ENCODE results near the gene ATF6.

The ATF6 gene

DNA sequence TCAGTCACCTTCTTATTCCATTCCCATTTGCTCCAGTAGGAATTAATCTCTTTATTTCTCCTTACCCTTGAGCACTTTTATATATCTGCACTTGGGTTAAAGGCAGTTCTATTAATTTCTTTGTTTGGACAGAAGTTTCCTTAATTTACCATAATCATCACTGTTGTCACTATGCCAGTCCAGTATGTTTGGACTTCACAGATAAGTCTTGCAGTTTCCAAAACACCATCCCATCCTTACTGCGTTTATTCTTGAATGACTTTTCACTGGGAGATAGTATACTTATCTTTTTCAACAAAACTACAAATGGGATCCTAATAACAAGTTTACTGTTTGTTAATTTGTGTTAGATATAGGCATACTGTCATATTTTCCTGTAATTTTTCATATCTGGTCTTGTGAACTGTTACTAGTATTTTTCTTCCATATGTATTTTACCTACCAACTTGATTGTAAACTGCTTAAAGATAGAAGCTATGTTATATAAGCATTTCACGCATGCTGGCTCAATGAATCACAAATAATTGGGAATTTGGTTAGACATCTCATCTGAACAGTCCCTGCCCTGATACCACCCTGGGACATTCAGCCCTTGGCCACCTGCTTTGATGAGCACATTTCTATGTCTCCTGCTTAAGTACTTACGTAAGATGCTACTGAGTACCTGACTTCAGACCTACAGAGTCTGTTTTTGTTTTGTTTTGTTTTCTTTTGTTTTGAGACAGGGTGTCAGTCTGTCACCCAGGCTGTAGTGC lies 179.4 kb downstream of the ATF6 start:
- DNase-seq = no peak

DNA sequence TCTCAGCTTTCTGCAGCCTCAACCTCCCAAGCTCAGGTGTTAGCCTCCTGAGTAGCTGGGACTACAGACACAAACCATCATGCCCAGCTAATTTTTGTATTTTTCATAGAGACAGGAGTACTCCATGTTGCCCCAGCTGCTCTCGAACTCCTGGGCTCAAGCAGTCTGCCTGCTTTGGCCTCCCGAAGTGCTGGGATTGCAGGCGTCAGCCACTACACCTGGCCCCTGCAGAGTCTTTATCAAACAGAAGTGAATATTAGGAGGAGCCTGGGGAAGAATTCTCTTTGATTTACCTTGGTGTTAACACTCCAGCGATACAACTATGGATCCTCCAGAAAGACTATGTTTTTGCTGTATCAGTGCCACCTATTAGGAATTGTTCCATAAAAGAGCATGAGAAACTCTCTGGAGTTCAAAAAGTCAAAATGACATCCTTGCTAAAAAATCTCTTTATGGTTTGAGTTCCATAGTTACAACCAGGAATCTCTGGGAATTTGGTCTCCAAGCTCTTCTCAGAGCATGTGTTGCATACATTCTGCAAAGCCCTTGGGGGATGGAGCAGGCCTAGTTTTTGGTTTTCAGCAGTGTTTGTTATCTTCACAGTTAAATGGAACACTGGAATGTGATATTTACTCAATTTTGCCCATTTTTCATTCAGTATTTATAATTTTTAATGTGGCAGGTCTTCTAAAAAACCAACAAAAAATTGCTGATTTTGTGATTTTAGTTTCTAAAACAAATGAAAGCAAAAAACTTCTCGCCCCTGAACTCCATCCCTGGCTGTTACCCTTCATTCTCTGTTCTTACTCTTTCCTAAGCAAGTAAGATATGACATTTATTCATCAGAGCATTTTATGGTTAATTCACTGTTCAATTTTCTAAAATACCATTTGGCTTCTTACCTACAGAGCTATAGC lies 180.2 kb downstream of the ATF6 start:
- no peak for DNase-seq

DNA sequence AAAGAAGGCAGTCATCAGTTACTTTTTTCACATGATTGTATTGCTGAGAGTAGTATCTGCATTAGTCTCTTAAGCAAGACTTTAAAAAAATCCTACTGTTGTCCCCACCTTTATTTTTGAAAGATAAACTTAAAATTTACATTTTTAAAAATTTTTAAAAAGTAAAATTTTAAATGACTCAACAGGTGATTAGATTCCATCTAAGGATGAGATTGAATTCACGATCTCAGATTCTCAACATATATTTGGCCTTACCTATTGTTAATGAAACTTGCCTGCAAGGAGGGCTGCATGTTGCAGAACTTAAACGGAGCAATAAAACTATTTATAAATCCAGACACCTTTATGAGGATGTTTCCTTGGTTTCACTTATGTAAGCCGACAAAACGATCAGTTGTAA lies 182.3 kb downstream of the ATF6 start:
- DNase-seq = no peak

DNA sequence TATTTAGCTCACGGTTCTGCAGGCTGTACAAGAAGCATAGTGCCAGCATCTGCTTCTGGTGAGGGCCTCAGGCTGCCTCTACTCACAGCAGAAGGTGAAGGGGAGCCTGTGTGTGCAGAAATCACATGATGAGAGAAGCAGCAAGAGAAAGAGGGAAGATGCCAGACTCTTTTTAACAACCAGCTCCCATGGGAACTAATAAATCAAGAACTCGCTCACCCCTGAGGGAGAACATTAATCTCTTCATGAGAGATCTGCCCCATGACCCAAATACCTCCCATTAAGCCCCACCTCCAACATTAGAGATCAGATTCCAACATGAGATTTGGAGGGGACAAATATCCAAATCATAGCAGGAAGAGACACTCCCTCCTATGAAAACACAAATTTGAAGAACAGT lies 183.4 kb downstream of the ATF6 start:
- no peak for DNase-seq

DNA sequence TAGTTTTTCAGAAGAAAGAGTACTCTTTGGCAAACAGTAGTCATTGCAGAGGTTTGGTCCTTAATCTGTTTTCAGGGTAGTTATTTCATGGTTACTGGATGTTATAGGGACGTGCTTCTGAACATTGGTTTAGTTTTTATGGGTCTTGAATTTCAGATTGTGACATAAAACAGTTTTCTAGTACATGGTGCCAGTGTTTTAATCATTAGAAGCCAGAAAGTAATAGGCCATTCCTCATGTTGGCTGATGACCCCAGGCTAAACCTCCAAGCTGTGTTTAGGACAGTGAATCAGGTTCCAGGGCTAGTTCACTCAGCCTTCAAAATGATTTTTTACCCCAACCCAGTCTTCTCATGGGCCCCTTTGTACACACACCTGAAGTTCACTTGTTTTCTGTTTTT lies 184.3 kb downstream of the ATF6 start:
- DNase-seq = no peak

DNA sequence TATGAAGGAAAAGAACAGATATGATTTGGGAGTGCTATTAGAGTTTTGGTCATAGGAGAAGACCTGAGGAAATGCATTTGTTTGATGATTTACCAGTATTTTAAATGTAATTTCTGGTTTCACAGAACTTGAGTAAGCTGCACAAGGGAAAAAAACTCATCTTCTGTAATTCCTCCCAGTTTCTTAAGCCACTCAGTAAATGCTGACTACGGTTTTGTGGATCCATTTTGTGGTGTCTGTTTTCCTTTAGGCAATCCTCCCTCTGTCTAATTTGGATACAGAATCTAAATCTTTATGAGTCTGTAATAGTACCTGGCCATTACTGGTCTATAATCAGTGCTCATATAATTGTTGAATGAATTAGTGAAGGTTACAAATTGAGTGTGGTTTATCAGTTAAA lies 185.5 kb downstream of the ATF6 start:
- DNase-seq = no peak

DNA sequence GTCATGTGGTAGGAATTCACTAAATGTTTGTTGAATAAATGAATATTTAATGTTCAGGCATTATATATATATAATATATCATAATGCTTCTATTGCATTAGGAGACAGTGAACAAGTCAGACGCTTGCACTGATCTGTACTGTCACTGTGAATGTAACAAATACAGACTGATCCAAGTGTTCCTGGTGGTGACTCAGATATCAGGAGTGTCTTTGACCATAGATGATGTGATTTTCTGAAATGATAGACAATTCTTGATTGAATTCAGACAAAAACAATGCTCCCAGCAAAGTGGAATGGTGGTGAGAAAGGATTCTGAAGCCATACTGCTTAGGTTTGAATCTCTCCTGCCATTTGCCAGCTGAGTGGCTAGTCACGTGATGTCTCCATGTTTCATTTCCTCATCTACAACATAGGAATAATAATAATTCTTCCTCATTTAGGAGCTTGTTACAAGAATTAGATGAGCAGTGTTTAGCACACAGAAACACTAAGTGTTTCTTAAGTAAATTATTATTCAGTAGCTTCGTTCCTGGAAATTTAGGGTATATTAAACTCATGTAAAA lies 186.6 kb downstream of the ATF6 start:
- no peak for DNase-seq

DNA sequence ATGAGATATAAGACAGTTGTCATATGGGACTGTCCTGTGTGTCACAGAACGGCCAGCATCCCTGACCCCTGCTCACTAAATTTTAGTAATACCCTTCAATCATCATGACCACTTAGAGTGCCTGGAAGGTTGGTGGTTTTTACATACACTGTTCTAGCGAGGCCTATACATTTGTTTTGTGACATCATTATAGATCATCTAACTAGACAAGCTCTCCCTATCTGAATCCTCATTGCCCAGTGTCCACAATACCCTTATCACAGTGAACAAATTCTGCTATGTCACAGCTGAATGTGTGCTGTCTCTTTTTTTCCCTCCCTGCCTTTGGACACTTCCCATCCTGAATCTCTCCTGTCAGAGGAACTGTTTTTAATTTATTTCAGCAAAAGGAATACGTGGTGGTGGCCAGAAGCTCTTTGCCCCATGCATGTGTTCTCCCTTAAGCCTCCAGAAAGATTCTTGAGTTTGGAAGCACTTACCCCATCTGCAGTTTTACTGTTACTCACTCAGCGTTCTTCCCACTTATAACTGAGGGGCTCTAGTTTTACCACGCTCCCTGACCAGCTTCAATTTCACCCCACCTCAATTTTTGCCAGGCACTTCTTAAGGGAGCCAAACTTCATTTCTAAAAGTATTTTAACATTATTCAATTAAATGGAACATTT lies 187.3 kb downstream of the ATF6 start:
- no peak for DNase-seq

DNA sequence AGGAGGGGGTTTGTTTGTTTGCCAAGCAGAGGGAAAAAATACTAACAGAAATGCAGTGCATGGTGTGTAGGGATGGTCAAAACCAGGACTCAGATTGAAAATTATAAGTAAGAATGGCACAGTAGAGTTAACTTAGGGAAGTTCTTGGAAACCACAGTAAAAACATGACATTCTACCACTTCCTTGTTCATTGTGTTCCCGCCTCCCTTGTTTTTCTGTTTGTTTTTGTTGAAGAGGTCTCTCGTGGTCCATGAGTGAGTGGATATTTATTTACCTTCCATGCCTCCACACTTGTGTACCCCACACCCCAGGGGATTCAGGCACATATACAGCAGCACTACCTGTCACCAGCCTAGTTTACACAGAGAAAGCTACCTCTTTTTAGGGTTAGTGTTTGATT lies 187.9 kb downstream of the ATF6 start:
- no peak for DNase-seq

DNA sequence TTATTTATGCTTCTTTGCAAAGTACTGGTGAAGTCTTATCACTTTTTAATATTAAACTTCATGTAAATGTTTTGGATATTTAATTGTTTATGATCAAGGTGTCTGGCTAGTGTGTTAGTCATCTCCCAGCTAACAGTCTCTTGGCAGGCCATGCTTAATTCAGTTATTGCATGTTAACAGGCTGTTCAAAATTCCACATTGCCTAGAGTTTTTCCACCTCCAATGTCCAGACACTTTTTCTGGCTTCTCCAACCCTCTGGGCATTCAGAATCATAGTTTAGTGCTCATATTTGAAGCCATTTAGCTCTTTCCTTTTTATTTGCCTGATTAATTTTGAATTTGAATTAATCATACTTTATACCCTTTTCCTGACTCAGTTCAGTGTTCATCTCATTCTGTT lies 188.3 kb downstream of the ATF6 start:
- DNase-seq = no peak

DNA sequence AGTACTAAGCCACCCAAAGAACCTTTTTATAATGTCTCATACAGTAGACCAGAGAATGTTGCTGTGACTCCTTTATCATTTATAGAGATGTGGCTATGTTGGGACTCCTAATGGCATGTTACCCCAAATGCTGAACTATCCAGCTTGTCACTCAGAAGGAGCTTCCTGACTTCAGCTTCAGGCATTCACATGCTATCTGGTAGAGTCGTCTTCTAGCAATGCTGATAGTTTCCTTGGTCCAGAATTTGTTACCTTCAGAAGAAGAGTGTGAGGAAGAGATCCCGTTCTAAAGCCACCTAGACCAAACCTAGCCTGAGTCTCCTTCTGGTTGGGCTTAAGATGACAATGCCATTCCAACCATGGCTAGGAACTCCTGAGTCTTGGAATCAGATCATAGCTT lies 189.5 kb downstream of the ATF6 start:
- DNase-seq = no peak

DNA sequence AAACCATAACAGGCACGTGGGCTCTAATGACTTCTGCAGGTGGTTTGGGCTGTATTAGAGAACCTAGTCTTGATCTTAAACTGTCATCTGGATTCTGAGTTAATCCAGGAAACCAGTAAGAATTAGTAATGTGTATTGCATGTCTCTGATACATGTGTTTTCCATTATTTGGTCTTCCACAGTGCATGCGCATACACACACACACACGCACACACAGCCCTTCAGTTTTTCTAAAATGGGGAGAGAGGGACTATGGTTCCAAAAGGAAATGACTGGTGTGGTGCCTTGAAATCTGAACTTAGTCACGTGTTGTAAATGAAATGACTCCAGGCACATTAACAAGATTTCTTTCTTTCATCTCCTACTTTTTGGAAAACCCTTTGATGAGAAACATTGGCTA lies 190.0 kb downstream of the ATF6 start:
- DNase-seq = no peak

DNA sequence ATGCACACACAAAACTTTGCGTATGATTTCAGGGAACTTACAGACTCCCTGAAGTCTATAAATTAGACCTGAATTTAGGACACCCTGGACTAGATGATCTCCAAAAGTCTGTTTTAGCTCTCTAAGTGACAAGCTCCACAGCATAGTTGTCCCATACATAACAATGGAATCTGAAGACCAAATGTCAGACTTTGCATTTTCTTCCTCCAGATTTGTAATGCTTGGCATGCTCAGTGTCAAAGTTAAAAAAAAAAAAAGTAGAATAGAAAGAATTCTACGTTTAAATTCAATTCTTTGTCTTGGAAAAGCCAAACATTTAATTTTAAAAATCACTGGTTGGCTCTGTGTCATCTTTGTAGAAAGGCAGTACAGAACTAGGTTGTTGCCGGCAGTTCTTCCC lies 190.8 kb downstream of the ATF6 start:
- no peak for DNase-seq

DNA sequence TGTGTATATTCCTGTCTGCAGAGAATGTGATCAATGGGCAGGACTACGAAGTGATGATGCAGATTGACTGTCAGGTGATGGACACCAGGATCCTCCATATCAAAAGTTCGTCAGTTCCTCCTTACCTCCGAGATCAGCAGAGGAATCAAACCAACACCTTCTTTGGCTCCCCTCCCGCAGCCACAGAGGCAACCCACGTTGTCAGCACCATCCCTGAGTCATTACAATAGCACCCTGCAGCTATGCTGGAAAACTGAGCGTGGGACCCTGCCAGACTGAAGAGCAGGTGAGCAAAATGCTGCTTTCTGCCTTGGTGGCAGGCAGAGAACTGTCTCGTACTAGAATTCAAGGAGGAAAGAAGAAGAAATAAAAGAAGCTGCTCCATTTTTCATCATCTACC lies 192.3 kb downstream of the ATF6 start:
- DNase-seq = no peak

DNA sequence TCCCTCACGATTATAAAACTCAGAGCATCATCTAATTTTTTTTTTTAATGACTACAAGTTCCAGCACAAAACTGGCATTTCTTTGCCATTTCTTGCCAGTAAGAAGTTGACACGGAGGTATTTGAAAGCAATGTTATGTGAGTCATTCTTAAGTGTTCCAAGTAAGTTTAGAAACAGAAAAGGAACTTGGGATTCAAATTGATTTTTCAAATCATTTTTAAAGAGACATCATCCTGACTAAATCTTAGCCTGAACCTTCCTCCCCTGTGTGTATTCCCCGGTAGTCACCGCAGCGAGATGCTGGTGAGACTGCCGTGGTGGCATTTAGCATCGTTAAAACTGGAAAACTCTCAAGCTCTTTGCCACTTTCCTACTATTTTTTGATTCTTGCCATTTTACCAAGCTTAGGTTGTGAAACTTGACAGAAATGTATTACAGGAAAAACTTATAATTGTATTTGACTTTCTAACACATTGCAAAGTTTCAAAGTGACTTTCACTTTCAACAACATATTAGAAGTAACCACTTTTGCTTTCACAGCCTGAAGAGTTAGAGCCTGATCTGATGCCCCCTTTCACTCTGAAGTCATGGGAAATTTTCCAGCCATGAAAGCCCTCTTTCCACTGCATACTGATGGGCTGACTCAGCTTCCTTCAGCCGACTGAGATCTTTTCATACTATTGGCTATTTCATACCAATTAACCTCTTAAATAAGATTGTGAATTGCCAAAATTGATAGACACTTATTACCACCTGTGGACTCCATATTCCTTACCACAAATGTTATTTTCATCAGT lies 196.2 kb downstream of the ATF6 start:
- no peak for DNase-seq

DNA sequence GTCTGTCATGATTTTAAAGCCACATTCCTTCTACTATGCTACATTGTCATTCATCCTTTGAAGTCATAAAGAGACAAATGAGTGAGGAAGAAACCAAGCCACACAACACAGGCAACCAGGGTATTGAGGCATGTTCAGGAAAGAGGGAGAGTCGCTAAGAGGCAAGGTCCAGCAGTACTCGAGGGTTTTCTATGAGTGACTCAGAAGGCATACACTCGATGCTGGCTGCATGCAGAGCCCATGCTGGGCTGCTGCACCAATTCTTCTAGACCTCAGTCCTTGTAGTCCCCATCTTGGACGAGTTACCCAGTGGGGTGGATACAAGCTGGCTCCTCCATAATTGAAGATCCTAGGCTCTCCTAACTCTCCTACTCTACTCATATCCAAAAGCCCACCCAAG lies 199.9 kb downstream of the ATF6 start:
- DNase-seq = no peak

DNA sequence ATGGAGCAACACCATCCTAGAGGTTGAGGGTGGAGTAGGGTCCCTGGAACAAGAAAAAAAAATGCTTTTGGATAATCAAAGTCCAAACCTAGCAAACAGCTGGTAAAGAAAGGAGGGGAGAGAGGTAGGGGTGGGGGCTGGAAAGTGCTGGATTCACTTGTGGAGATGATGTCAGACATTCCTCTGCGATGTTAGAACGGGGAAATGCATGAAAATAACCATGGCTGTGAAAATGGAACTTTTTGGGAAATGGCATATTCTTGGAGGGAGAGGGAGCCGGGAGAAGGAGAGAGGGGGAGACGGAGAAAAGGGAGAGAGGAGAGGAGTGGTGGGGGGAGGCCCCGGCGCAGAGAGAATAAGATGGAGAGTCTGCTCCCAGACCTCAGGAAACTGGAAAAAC lies 203.9 kb downstream of the ATF6 start:
- DNase-seq = no peak

DNA sequence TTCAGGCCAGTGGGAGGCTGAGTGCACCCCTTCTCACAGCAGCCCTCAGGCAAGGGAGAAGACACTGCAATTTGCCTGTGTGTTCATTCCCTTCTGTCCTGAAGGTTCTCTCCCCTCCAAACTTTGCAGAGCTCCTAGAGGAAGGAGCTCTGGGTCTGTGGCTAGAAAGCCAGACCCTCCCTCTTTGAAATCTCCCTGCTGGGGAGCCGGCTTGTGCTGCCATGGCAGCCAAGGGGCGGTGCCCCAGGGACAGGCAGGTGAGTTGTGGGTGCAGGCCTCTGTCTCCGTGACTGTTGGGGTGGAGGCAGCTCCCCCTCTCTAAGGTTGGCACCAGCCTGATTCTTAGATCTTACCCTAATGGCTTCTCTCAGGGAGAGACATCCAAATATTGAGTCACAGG lies 204.5 kb downstream of the ATF6 start:
- DNase-seq = no peak

DNA sequence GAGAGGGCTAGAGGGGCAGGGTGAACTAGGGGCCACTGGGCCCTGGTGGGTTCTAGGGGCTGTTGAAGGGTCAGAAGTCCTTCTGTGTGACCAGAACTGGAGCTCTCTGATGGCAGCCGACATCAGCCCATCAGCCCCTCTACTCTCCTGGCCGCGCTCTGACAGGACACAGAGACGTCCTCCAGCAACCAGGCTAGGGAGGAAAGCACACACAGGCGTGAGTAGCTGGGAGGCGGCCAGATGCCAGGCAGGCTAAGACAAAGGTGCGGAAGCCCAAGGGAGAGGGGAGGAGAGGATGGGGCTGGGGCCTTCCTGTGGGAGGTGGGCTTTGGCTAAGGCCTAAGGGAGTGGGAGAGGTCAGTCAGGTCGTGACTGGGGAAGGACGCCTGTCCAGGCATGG lies 206.7 kb downstream of the ATF6 start:
- no peak for DNase-seq

DNA sequence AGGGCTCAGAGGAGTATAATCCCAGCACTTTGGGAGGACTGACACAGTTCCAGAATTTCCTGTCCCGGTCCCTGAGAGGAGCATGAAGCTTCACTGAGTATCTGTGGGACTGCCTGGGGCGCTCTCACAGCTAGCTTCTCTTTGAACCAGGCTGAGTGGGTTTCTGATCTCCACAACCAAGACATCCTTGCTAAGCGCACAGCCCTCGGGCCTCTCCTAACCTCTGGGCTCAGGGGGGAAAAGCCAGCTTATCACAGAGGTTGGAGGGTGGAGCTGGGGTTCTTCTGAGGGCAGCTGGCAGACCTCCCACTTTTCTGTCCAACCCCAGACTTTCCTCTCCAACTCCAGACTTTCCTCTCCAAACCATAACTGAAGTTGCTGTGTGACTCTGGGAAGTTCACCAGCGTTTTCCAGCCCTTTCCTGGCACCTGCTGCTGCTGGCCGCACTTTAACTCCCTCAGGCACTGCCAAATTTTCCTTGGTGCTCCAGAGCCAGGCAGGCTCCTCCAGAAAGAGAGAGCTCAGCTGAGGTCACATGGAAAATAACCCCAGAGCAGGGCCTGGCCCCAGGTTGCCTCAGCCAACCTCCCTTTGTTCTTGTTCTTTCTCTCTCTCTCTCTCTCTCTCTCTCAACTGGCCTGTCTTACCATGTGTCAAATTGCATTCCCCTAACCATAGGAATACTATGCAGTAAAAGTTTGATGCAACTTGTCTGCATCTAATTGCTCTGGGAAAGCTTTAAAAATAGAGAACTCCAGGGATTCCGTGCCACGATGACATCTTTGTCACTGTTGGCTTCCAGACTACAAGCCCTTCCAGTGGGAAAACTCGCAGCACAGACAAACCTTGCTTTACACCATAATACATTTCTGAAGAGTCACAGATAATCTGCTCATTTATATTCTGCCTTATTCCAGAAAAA lies 208.1 kb downstream of the ATF6 start:
- DNase-seq = no peak

DNA sequence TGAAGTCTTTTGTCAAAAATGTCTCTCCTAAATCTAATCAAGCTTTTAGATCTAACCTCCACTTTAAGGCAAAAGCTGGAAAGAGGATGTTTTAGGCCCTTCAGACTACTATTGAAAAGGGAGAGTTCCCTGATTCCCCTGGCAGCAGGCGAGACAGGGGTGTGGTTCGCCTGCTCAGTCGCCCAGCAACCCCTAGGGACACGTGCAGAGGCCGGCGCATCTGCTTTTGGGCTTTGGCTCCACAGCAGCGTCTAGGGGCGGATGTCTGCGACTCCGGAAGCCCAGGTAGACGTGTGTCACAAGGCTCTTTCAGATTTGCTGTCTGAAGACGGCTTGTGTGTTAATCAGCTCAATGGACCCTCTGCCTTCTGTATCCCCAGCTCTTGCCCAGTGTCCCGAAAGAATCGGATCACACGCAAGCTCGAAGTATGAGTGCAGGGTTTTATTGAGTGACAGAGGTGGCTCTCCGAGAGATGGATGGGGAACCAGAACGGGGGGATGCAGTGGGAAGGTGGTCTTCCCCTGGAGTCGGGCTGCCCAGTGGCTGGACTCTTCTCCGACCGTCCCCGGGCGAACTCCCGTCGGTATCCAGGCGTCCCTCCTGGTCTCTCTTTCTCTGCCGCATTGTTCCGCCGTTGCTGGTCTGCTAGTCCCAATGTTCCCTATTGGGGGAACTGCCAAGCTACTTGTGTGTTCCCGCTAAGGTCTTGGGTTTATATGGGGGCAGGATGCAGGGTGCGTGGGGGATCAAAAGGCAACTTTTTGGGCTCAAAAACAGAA lies 212.1 kb downstream of the ATF6 start:
- no peak for DNase-seq

All from retina (tissue), 1 donor.